ENCODE results near the gene GOLGA6D.
"Not testable (repeated sequence)": the region's sequence is repeated elsewhere in the genome, so short reads cannot be mapped to it uniquely, and the experiment has no call there.

Gene GOLGA6D

GRCh38 chr15:75293660-75294059 lies 11.0 kb downstream of the GOLGA6D start:
- not testable (repeated sequence) for DNase-seq (ENCODE audit: low spot score)

- DNase-seq (ENCODE audit: low spot score): not testable (repeated sequence)
Measured at GRCh38 chr15:75298541-75299310, 16.1 kb downstream of the GOLGA6D start.

- not testable (repeated sequence) for DNase-seq (ENCODE audit: low spot score)
Measured at GRCh38 chr15:75299311-75299688, 16.7 kb downstream of the GOLGA6D start.

GRCh38 chr15:75300026-75300425 lies 17.4 kb downstream of the GOLGA6D start:
- not testable (repeated sequence) for DNase-seq (ENCODE audit: low spot score)

GRCh38 chr15:75302318-75302717 lies 19.7 kb downstream of the GOLGA6D start:
- DNase-seq (ENCODE audit: low spot score): no peak

GRCh38 chr15:75302753-75303152 lies 20.1 kb downstream of the GOLGA6D start:
- DNase-seq (ENCODE audit: low spot score): not testable (repeated sequence)

GRCh38 chr15:75306188-75306587 lies 23.6 kb downstream of the GOLGA6D start:
- no peak for DNase-seq (ENCODE audit: low spot score)

- DNase-seq (ENCODE audit: low spot score): no peak
Measured at GRCh38 chr15:75307778-75308390, 25.2 kb downstream of the GOLGA6D start.

- DNase-seq (ENCODE audit: low spot score): no peak
Measured at GRCh38 chr15:75309711-75310110, 27.1 kb downstream of the GOLGA6D start.

- not testable (repeated sequence) for DNase-seq (ENCODE audit: low spot score)
Measured at GRCh38 chr15:75312548-75312947, 29.9 kb downstream of the GOLGA6D start.

GRCh38 chr15:75313116-75313845 lies 30.6 kb downstream of the GOLGA6D start:
- DNase-seq (ENCODE audit: low spot score): no peak

GRCh38 chr15:75314552-75315290 lies 32.1 kb downstream of the GOLGA6D start:
- no peak for DNase-seq (ENCODE audit: low spot score)

- not testable (repeated sequence) for DNase-seq (ENCODE audit: low spot score)
Measured at GRCh38 chr15:75319231-75319897, 36.7 kb downstream of the GOLGA6D start.

GRCh38 chr15:75321711-75322110 lies 39.1 kb downstream of the GOLGA6D start:
- DNase-seq (ENCODE audit: low spot score): no peak

- no peak for DNase-seq (ENCODE audit: low spot score)
Measured at GRCh38 chr15:75325922-75326321, 43.3 kb downstream of the GOLGA6D start.

- no peak for DNase-seq (ENCODE audit: low spot score)
Measured at GRCh38 chr15:75327005-75327404, 44.4 kb downstream of the GOLGA6D start.

GRCh38 chr15:75327491-75327890 lies 44.9 kb downstream of the GOLGA6D start:
- no peak for DNase-seq (ENCODE audit: low spot score)

GRCh38 chr15:75328493-75329314 lies 46.1 kb downstream of the GOLGA6D start:
- DNase-seq (ENCODE audit: low spot score): no peak

- DNase-seq (ENCODE audit: low spot score): no peak
Measured at GRCh38 chr15:75329571-75329970, 46.9 kb downstream of the GOLGA6D start.

GRCh38 chr15:75332093-75332492 lies 49.5 kb downstream of the GOLGA6D start:
- DNase-seq (ENCODE audit: low spot score): not testable (repeated sequence)

Data from hematopoietic multipotent progenitor cell treated with erythropoietin and hydrocortisone succinate and interleukin-3 and kit ligand, for 15 days (in vitro differentiated cells).